C4-2B (cell line): ENCODE measurements around the gene EPHB6.

Source experiments
- CTCF ChIP-seq: fragments of 450-650 bp; conservative IDR thresholded peaks from 2 replicates; pipeline ENCODE4 v1.5.1; 2017; ENCODE audit warnings: mild to moderate bottlenecking
- ZFX ChIP-seq: fragments of 450-650 bp; IDR thresholded peaks from 2 replicates; pipeline ENCODE4 v1.6.1; 2017

- no peak for TF ChIP-seq CTCF
- no peak for TF ChIP-seq ZFX
Observed at GRCh38 chr7:142908290-142908689, 53.4 kb downstream of the EPHB6 start.
